ENCODE data around the gene UNC13B. TPM values are rescaled to one million over a fixed set of nuclear protein-coding genes. Genes with fewer than 3 reads are reported as not detected.

The UNC13B gene
- total and polyA plus RNA-seq, 2 of the 8 experiments (the other 6 are each of a cell fraction or from before 2014, with no cell fraction given) = 23.1 to 51.7 TPM

- 33% methylated on average over 11 of the region's 11 CpGs; no CpG with 5 or more reads in 1 of the 2 experiments for WGBS, 2 experiments (ENCODE audit: extremely low coverage in 1 of 2, insufficient coverage in 1 of 2, insufficient read length in 1 of 2, insufficient replicate concordance in 2 of 2, low coverage in 1 of 2, low lambda C conversion rate in 2 of 2, missing lambda C conversion rate in 1 of 2)
- ChIA-PET CTCF (ENCODE audit: partially characterized antibody) (interaction anchor here (0.6 to 2.4 kb wide), 6 partner anchors 43 to 314 kb away, joined by 3 to 7 read pairs (median 4); no protein-coding TSS in a partner anchor), POLR2A (ENCODE audit: partially characterized antibody) (interaction anchor here (1.1 to 2.0 kb wide), 5 partner anchors 13 to 64 kb away, joined by 4 to 8 read pairs (median 4); partner anchors contain the start of genes ATOSB and STOML2)
- H2BK20ac ChIP-seq (ENCODE audit: low read length) = no peak overlapping the region
- H3K23me2 ChIP-seq (ENCODE audit: low read depth, low read length) = peaks cover 7% of the 10 kb centered on the region
- no peak overlapping the region for H2BK5ac ChIP-seq (ENCODE audit: low read depth, low read length)
- H3K14ac ChIP-seq (ENCODE audit: insufficient read length) = no peak overlapping the region
- H4K91ac ChIP-seq (replicated peaks; ENCODE audit: insufficient read length, low read length) = no peak overlapping the region
- no peak overlapping the region for H3K27ac ChIP-seq (ENCODE audit: low read depth, low read length)
- peaks cover 0 to 32% of the 10 kb centered on the region in 2 experiments; a peak in 2 of 4 replicates for H3K79me2 ChIP-seq (ENCODE audit: control insufficient read depth in 1 of 2, insufficient read depth in 2 of 2, low read length in 2 of 2)
- H3K23ac ChIP-seq (ENCODE audit: insufficient read length) = no peak overlapping the region
- no peaks in the 10 kb centered on the region for H3K79me1 ChIP-seq (ENCODE audit: low read depth, low read length)
- H2BK15ac ChIP-seq (ENCODE audit: low read length) = no peak overlapping the region
- H2AK5ac ChIP-seq (ENCODE audit: low read depth, low read length) = no peak overlapping the region
- no peak overlapping the region for H4K8ac ChIP-seq (ENCODE audit: extremely low read depth, insufficient read depth, low read length)
- H4K20me1 ChIP-seq (replicated peaks in 1 of 2; ENCODE audit: control insufficient read depth in 1 of 2, insufficient read depth in 2 of 2, low read length in 2 of 2) = no peaks in the 10 kb centered on the region
- no peak for FAIRE-seq
- no peak overlapping the region for H2BK120ac ChIP-seq (replicated peaks; ENCODE audit: low read depth, low read length)
- H3K27me3 ChIP-seq (replicated peaks in 1 of 4; ENCODE audit: control insufficient read depth in 3 of 4, extremely low read depth in 1 of 4, insufficient read depth in 3 of 4, low read length in 3 of 4) = no peaks in the 10 kb centered on the region
- no peak overlapping the region for H3K18ac ChIP-seq (ENCODE audit: extremely low read depth, low read length)
- no peaks in the 10 kb centered on the region for H3K36me3 ChIP-seq (ENCODE audit: control insufficient read depth in 2 of 4, insufficient read depth in 4 of 4, low read length in 3 of 4)
- no peak overlapping the region for H3K4ac ChIP-seq (replicated peaks; ENCODE audit: insufficient read length, low read depth, low read length)
- DNase-seq (ENCODE audit: low read depth in 1 of 2, low spot score in 2 of 2) = no peak
- H4K5ac ChIP-seq (ENCODE audit: insufficient read length, low read depth, low read length) = no peak overlapping the region
- H2BK12ac ChIP-seq (ENCODE audit: low read depth, low read length) = no peak overlapping the region
- TF ChIP-seq JUN (IDR thresholded peaks at IDR 0.05; ENCODE audit: low read depth, low read length) = no peak
- no peak for TF ChIP-seq GABPA (IDR thresholded peaks at IDR 0.05; ENCODE audit: borderline replicate concordance, insufficient read depth, low read length)
- TF ChIP-seq USF2 (IDR thresholded peaks at IDR 0.05; ENCODE audit: low read length) = 0 out of 2 replicates have a peak, but pooled peaks have one; percentile 6
- no peak overlapping the region for H3K56ac ChIP-seq (replicated peaks; ENCODE audit: insufficient read length, low read depth, low read length)
- no peaks in the 10 kb centered on the region for H3K9me3 ChIP-seq (ENCODE audit: insufficient read depth in 2 of 2, low read depth in 1 of 2, low read length in 1 of 2)
- peak overlapping the region; percentile 91 for H2AFZ ChIP-seq (ENCODE audit: low read length)
- H3K4me3 ChIP-seq (ENCODE audit: extremely low read depth in 1 of 4, insufficient read depth in 2 of 4, low read depth in 3 of 4, low read length in 4 of 4) = peak overlapping the region; percentile 54 to 88 (median 84)
- H3K4me2 ChIP-seq (ENCODE audit: insufficient read depth in 1 of 2, low read depth in 2 of 2, low read length in 2 of 2) = peak overlapping the region; percentile 86 to 99
- H3K4me1 ChIP-seq (replicated peaks in 1 of 4; ENCODE audit: control insufficient read depth in 3 of 4, insufficient read depth in 4 of 4, low read length in 3 of 4) = peaks cover 0 to 3% (median 0%) of the 10 kb centered on the region in 4 experiments; a peak in 3 of 7 replicates
- H3K9ac ChIP-seq (replicated peaks in 1 of 4; ENCODE audit: extremely low read depth in 1 of 4, low read depth in 3 of 4, low read length in 3 of 4) = peak overlapping the region in 2 of 4 experiments; percentile 65 to 74; a peak in 3 of 7 replicates
Measured at GRCh38 chr9:35162605-35163315, 951 bp downstream of the UNC13B start.
